Prostate gland (tissue), 2 donors: ENCODE results near the gene CRLF1. TPM values are rescaled to one million over a fixed set of nuclear protein-coding genes. Genes with fewer than 3 reads are reported as not detected.
A peak's percentile ranks its signal among the peaks of the same experiment; 100 is the strongest.

Source experiments
- DNase-seq: peaks from one replicate; pipeline ENCODE4 v3.0.0-alpha.2; 2019; ENCODE audit warnings: low spot score
- H3K27ac ChIP-seq, 2 donors: fragments of 200-600 bp; sonication (generic); 2 replicates each; pipeline ENCODE4 v1.5.1; 2017 to 2019
- H3K27me3 ChIP-seq: fragments of 200-600 bp; sonication (generic); replicated peaks from 2 replicates; pipeline ENCODE4 v1.5.1; 2019; ENCODE audit not compliant: insufficient read depth
- H3K36me3 ChIP-seq, 2 donors: fragments of 200-600 bp; sonication (generic); 1 replicate in 1 of 2; 2 replicates in 1 of 2; pipeline versions ENCODE4 v1.5.1 to v1.8.1; 2017 to 2019
- H3K4me1 ChIP-seq: fragments of 200-600 bp; sonication (generic); replicated peaks from 2 replicates; pipeline ENCODE4 v1.5.1; 2019
- H3K4me3 ChIP-seq, 2 donors: fragments of 200-600 bp; sonication (generic); 2 replicates each; pipeline ENCODE4 v1.5.1; 2017 to 2019
- H3K9me3 ChIP-seq: fragments of 200-600 bp; sonication (generic); 2 replicates; pipeline ENCODE4 v1.5.1; 2017
- POLR2A ChIP-seq: fragments of 450-650 bp; IDR thresholded peaks from one replicate; pipeline ENCODE4 v1.6.1; 2016; ENCODE audit warnings: antibody characterized with exemption, mild to moderate bottlenecking
- POLR2AphosphoS5 ChIP-seq: sonication (generic); formaldehyde crosslinking; IDR thresholded peaks from one replicate; pipeline ENCODE4 v1.6.1; 2017; ENCODE audit warnings: antibody characterized with exemption
- WGBS: methylation state at CpG from one replicate; pipeline ENCODE4 v1.1.5; 2018; 5-methylcytosine and 5-hydroxymethylcytosine counted together
- intact Hi-C: fragments of 100-400 bp; cut with DNase I; formaldehyde crosslinking; loops from one replicate; pipeline ENCODE4 v1.14.2; 2022
- total RNA-seq, 2 donors: library from RNA; depleted of rRNA; stranded (reverse); fragments of >200 nt; gene quantifications; one replicate each; pipeline ENCODE4 v1.1.0, GENCODE V29; 2016
- TF ChIP-seq, protein P1 (sequence below), 4 experiments: fragments of 200-600 bp in 2 of 4; fragments of 450-650 bp in 2 of 4; sonication (generic) in 2 of 4; IDR thresholded peaks; 1 replicate in 3 of 4; 2 replicates in 1 of 4; pipeline ENCODE4 v1.5.1; 2016 to 2019; ENCODE audit warnings: antibody characterized with exemption in 4 of 4, mild to moderate bottlenecking in 2 of 4, moderate library complexity in 2 of 4

Gene CRLF1
- total RNA-seq, 2 donors from 2014 or later, result 2.6 to 12.6 TPM

DNA sequence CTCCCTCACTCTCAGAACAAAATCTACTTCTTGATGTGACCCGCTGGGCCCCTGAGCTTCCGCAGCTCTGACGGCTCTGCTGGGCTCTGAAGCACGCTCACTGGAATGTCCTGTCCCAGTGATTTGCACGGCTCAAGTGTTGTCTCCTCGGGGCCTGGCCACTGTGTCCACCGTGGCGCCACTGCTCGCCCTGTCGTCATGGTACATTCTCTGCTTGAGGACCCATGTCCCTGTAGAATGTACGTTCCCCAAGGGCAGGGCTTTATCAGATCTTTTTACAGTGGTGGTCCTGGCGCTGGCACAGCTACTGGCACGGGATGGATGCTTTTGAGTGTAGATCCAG is 42.3 kb upstream of the CRLF1 start:
- H3K36me3 ChIP-seq, result no peaks in the 10 kb centered on the region
- intact Hi-C loops, result no loop called here
- no peaks in the 10 kb centered on the region for H3K27me3 ChIP-seq
- H3K9me3 ChIP-seq, result no peaks in the 10 kb centered on the region
- peaks cover 4% of the 10 kb centered on the region for H3K4me1 ChIP-seq
- DNase-seq, result no peak
- 40% methylated on average over 13 of the region's 13 CpGs for WGBS
- H3K27ac ChIP-seq, result peak overlapping the region; percentile 59 to 61
- no peak for TF ChIP-seq POLR2A
- TF ChIP-seq, protein P1, sequence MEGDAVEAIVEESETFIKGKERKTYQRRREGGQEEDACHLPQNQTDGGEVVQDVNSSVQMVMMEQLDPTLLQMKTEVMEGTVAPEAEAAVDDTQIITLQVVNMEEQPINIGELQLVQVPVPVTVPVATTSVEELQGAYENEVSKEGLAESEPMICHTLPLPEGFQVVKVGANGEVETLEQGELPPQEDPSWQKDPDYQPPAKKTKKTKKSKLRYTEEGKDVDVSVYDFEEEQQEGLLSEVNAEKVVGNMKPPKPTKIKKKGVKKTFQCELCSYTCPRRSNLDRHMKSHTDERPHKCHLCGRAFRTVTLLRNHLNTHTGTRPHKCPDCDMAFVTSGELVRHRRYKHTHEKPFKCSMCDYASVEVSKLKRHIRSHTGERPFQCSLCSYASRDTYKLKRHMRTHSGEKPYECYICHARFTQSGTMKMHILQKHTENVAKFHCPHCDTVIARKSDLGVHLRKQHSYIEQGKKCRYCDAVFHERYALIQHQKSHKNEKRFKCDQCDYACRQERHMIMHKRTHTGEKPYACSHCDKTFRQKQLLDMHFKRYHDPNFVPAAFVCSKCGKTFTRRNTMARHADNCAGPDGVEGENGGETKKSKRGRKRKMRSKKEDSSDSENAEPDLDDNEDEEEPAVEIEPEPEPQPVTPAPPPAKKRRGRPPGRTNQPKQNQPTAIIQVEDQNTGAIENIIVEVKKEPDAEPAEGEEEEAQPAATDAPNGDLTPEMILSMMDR (IDR thresholded peaks at IDR 0.05), result no peak
- TF ChIP-seq POLR2AphosphoS5, result no peak
- H3K4me3 ChIP-seq, result no peak overlapping the region

DNA sequence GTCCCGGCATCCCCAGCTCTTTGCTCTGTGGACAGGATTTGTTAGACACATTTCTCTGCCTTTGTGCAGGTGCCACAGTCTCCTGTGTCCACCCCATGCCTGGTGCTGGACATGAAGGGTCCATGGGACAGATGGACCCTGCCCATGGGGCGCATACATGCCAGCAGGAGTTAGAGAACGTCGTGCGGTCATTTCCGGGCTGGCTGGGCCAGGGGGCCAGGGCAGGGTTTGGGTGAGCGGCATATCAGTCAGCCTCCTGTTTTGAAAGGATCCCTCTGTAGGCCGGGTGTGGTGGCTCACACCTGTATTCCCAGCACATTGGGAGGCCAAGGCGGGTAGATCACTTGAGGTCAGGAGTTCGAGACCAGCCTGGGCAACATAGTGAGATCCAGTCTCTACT is 41.2 kb upstream of the CRLF1 start:
- TF ChIP-seq POLR2AphosphoS5 (no peak), POLR2A (no peak)
- TF ChIP-seq, protein P1 (IDR thresholded peaks at IDR 0.05), result no peak
- Histone ChIP-seq H3K36me3 (no peaks in the 10 kb centered on the region), H3K27me3 (no peaks in the 10 kb centered on the region), H3K4me1 (peaks cover 4% of the 10 kb centered on the region), H3K4me3 (no peak overlapping the region), H3K9me3 (no peaks in the 10 kb centered on the region), H3K27ac (no peak overlapping the region)
- 97% methylated on average over 10 of the region's 10 CpGs for WGBS
- intact Hi-C loops, result no loop called here
- DNase-seq, result no peak

DNA sequence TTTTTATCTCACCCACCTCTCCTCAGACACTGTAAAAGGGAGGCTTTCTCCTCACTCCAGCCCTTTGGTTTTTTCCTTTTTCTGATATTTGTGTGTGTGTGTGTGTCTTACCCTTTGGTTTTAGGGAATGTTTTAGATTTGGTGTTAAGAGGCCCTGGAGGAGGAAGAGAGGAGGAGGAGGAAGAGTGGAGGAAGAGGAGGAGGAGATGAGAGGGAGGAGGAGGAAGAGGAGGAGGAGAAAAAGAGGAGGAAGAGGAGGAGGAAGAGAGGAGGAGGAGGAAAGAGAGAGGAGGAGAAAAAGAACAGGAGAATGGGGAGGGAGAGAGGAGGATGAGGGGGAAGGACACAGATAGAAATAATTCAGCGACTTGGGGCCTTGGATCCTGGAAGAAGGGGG is 40.8 kb upstream of the CRLF1 start:
- 82% methylated on average over 1 of the region's 1 CpG for WGBS
- intact Hi-C loops, result no loop called here
- peaks cover 4% of the 10 kb centered on the region for H3K4me1 ChIP-seq

DNA sequence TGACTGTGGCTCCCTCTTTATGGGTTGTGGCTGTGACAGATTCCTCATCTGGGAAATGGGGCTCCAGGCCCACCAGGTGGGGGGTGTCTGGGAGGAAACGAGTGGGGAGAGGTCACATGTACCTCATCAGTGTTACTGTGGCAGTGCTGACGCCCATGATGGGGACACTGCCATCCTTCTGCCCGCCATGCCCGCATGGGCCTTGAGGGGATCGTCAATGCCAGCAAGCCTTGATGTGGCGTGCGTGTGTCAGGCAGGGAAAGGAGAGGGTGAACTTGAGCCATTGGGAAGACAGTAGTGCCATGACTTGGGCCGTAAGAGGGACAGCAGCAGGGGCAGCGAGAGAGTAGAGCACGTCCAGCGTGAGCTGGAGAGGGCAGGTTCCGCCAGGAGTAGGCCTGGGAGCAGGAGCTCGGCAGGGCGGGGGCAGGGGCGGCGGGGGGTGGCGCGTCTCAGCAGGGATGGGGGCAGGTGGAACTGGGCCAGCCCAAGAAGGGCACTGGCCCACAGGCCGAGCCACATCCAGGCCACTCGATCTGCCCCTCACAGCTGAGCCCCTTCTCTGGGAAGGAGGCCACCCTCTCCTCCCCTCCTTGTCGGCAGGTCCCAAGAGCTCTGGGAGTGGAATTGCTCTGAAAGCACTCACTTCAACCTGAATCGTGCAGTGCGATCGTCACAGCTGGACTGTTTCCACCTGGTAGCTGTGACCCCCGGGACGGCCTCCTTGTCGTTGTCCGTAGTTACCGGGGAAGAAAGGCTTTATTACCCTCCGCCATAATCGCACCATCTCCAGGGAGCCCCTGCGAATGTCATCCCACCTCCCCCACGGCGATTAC is 40.2 kb upstream of the CRLF1 start:
- no peaks in the 10 kb centered on the region for H3K27me3 ChIP-seq
- intact Hi-C loops, result no loop called here
- H3K4me3 ChIP-seq, result no peak overlapping the region
- H3K4me1 ChIP-seq, result peaks cover 4% of the 10 kb centered on the region
- TF ChIP-seq, protein P1 (IDR thresholded peaks at IDR 0.05), result no peak
- TF ChIP-seq POLR2AphosphoS5 (no peak), POLR2A (no peak)
- DNase-seq, result no peak
- WGBS, result 88% methylated on average over 33 of the region's 34 CpGs
- no peaks in the 10 kb centered on the region for H3K9me3 ChIP-seq
- no peak overlapping the region for H3K27ac ChIP-seq
- H3K36me3 ChIP-seq, result no peaks in the 10 kb centered on the region

More for the DNA sequence above, 40.8 kb upstream of the CRLF1 start:
- DNase-seq, result no peak
- Histone ChIP-seq H3K27ac (no peak overlapping the region), H3K9me3 (no peaks in the 10 kb centered on the region), H3K27me3 (no peaks in the 10 kb centered on the region), H3K4me3 (no peak overlapping the region), H3K36me3 (no peaks in the 10 kb centered on the region)
- TF ChIP-seq POLR2A, result no peak
- TF ChIP-seq, protein P1 (IDR thresholded peaks at IDR 0.05), result no peak
- no peak for TF ChIP-seq POLR2AphosphoS5

DNA sequence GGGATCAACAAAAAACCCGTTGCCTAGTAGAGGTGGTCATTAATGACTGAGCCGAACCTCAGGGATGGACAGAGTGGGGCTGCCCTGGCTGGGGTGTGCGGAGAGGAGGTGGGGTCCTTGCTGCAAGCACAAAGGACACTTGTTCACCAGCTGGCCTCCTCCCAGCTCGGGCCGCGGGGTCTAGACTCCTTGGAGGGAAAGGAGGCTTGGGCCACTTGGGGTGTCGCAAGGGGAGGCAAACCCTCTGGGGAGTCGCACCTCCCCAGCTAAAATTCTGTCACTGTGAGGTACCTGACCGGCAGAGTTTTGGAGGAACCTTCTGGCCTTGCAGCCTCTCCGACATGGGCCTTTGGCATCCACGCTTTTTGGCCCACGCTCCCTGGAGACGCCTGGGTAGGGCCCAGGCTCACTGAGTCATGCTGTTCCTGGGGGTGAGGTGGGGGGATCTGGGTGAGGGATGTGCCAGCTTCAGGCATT is 38.5 kb upstream of the CRLF1 start:
- no peak for TF ChIP-seq POLR2AphosphoS5
- TF ChIP-seq POLR2A, result no peak
- TF ChIP-seq, protein P1 (IDR thresholded peaks at IDR 0.05), result no peak
- DNase-seq, result no peak
- H3K4me3 ChIP-seq, result no peak overlapping the region
- H3K27ac ChIP-seq, result no peak overlapping the region
- 76% methylated on average over 13 of the region's 13 CpGs for WGBS
- intact Hi-C loops, result no loop called here
- no peaks in the 10 kb centered on the region for H3K27me3 ChIP-seq
- no peaks in the 10 kb centered on the region for H3K36me3 ChIP-seq
- no peaks in the 10 kb centered on the region for H3K9me3 ChIP-seq
- H3K4me1 ChIP-seq, result peaks cover 4% of the 10 kb centered on the region
